HEK293 (cell line): ENCODE measurements around the gene OSBPL10.

Experiments
- CTCF ChIA-PET: fragments of 350-600 bp; formaldehyde crosslinking; extraction: SDS; loops from one replicate; lab custom pipeline; 2021; ENCODE audit warnings: antibody characterized with exemption; lab: Yijun Ruan, JAX
- POLR2A ChIA-PET: fragments of 300-600 bp; formaldehyde crosslinking; extraction: SDS; loops from one replicate; lab custom pipeline; 2020; ENCODE audit warnings: antibody characterized with exemption, inconsistent platforms; lab: Yijun Ruan, JAX
- H3K27ac ChIP-seq: fragments of 200-500 bp; sonication (Bioruptor generic); 2 replicates; pipeline ENCODE4 v1.5.1; 2014; ENCODE audit warnings: low read depth, low read length, control low read depth, inconsistent platforms; ENCODE audit errors: extremely low read depth
- H3K36me3 ChIP-seq, 2 experiments: fragments of 200-500 bp in 1 of 2; sonication (Bioruptor generic) in 1 of 2; 1 replicate in 1 of 2; 2 replicates in 1 of 2; pipeline ENCODE4 v1.5.1; 2014 to 2017; ENCODE audit warnings: inconsistent platforms in 2 of 2, low read length in 2 of 2; ENCODE audit not compliant: control insufficient read depth in 2 of 2, insufficient read depth in 1 of 2
- H3K4me1 ChIP-seq: fragments of 200-500 bp; sonication (Bioruptor generic); 2 replicates; pipeline ENCODE4 v1.5.1; 2014; ENCODE audit warnings: mild to moderate bottlenecking, low read length, inconsistent platforms; ENCODE audit not compliant: control insufficient read depth, insufficient read depth
- H3K4me3 ChIP-seq: 2 replicates; pipeline ENCODE4 v1.5.1; 2011; ENCODE audit warnings: low read depth, mild to moderate bottlenecking, control low read depth, low read length, moderate library complexity
- H3K9me3 ChIP-seq: fragments of 200-500 bp; sonication (Bioruptor generic); 2 replicates; pipeline ENCODE4 v1.5.1; 2014; ENCODE audit warnings: low read depth, low read length, inconsistent platforms; ENCODE audit not compliant: control insufficient read depth, insufficient read depth
- SALL2 ChIP-seq: fragments of 450-650 bp; formaldehyde crosslinking; IDR thresholded peaks from 2 replicates; pipeline ENCODE4 v1.5.0; 2017; ENCODE audit warnings: missing biosample characterization, mild to moderate bottlenecking, missing genetic modification characterization, borderline replicate concordance
- ZFP3 ChIP-seq: fragments of 450-650 bp; formaldehyde crosslinking; IDR thresholded peaks from 2 replicates; pipeline ENCODE4 v1.5.1; 2016; ENCODE audit warnings: low read depth, missing biosample characterization, missing genetic modification characterization
- ZFP37 ChIP-seq: fragments of 450-650 bp; formaldehyde crosslinking; IDR thresholded peaks from 2 replicates; pipeline ENCODE4 v1.5.1; 2016; ENCODE audit warnings: missing biosample characterization, missing genetic modification characterization
- ZFP41 ChIP-seq: fragments of 450-650 bp; formaldehyde crosslinking; IDR thresholded peaks from 2 replicates; pipeline ENCODE4 v1.5.1; 2016; ENCODE audit warnings: missing biosample characterization, missing genetic modification characterization, borderline replicate concordance
- ZNF138 ChIP-seq: fragments of 450-650 bp; formaldehyde crosslinking; IDR thresholded peaks from 2 replicates; pipeline ENCODE4 v1.5.1; 2016; ENCODE audit warnings: missing biosample characterization, missing genetic modification characterization, borderline replicate concordance
- ZNF146 ChIP-seq: fragments of 450-650 bp; formaldehyde crosslinking; IDR thresholded peaks from 2 replicates; pipeline ENCODE4 v1.5.1; 2016; ENCODE audit warnings: missing biosample characterization, missing genetic modification characterization
- ZNF174 ChIP-seq: fragments of 450-650 bp; formaldehyde crosslinking; IDR thresholded peaks from 2 replicates; pipeline ENCODE4 v1.5.0; 2017; ENCODE audit warnings: missing biosample characterization, mild to moderate bottlenecking, missing genetic modification characterization
- ZNF214 ChIP-seq: fragments of 450-650 bp; formaldehyde crosslinking; IDR thresholded peaks from 2 replicates; pipeline ENCODE4 v1.5.1; 2017; ENCODE audit warnings: missing biosample characterization, mild to moderate bottlenecking, missing genetic modification characterization, borderline replicate concordance
- ZNF23 ChIP-seq: fragments of 450-650 bp; formaldehyde crosslinking; IDR thresholded peaks from 2 replicates; pipeline ENCODE4 v1.5.1; 2016; ENCODE audit warnings: missing biosample characterization, missing genetic modification characterization, borderline replicate concordance
- ZNF544 ChIP-seq: fragments of 450-650 bp; formaldehyde crosslinking; IDR thresholded peaks from 2 replicates; pipeline ENCODE4 v1.5.0; 2017; ENCODE audit warnings: missing biosample characterization, missing genetic modification characterization
- ZNF585B ChIP-seq: fragments of 450-650 bp; formaldehyde crosslinking; IDR thresholded peaks from 2 replicates; pipeline ENCODE4 v1.5.1; 2016; ENCODE audit warnings: missing biosample characterization, missing genetic modification characterization
- ZNF621 ChIP-seq: fragments of 450-650 bp; formaldehyde crosslinking; IDR thresholded peaks from 2 replicates; pipeline ENCODE4 v1.5.1; 2017; ENCODE audit warnings: missing biosample characterization, missing genetic modification characterization
- ZNF623 ChIP-seq: fragments of 450-650 bp; formaldehyde crosslinking; IDR thresholded peaks from 2 replicates; pipeline ENCODE4 v1.5.1; 2016; ENCODE audit warnings: missing biosample characterization, missing genetic modification characterization
- ZNF664 ChIP-seq: fragments of 450-650 bp; formaldehyde crosslinking; IDR thresholded peaks from 2 replicates; pipeline ENCODE4 v1.5.1; 2016; ENCODE audit warnings: missing biosample characterization, missing genetic modification characterization
- ZNF670 ChIP-seq: fragments of 450-650 bp; formaldehyde crosslinking; IDR thresholded peaks from 2 replicates; pipeline ENCODE4 v1.5.1; 2016; ENCODE audit warnings: missing biosample characterization, missing genetic modification characterization, low read depth
- ZNF785 ChIP-seq: fragments of 450-650 bp; formaldehyde crosslinking; IDR thresholded peaks from 2 replicates; pipeline ENCODE4 v1.5.1; 2016; ENCODE audit warnings: missing biosample characterization, missing genetic modification characterization
- ZSCAN23 ChIP-seq: fragments of 450-650 bp; formaldehyde crosslinking; IDR thresholded peaks from 2 replicates; pipeline ENCODE4 v1.5.1; 2016; ENCODE audit warnings: missing biosample characterization, missing genetic modification characterization
- TF ChIP-seq, protein P1 (sequence below): fragments of 450-650 bp; formaldehyde crosslinking; IDR thresholded peaks from 2 replicates; pipeline ENCODE4 v1.5.1; 2016; ENCODE audit warnings: missing biosample characterization, missing genetic modification characterization
- TF ChIP-seq, protein P2 (sequence below): IDR thresholded peaks from 2 replicates; pipeline ENCODE4 v1.6.1; 2011; ENCODE audit warnings: mild to moderate bottlenecking, low read depth, low read length, borderline replicate concordance
- TF ChIP-seq, protein P3 (sequence below): fragments of 450-650 bp; formaldehyde crosslinking; IDR thresholded peaks from 2 replicates; pipeline ENCODE4 v1.5.1; 2016; ENCODE audit warnings: missing biosample characterization, missing genetic modification characterization
- TF ChIP-seq, protein P4 (sequence below): fragments of 450-650 bp; formaldehyde crosslinking; IDR thresholded peaks from 2 replicates; pipeline ENCODE4 v1.5.1; 2016; ENCODE audit warnings: missing biosample characterization, missing genetic modification characterization

OSBPL10 gene

DNA sequence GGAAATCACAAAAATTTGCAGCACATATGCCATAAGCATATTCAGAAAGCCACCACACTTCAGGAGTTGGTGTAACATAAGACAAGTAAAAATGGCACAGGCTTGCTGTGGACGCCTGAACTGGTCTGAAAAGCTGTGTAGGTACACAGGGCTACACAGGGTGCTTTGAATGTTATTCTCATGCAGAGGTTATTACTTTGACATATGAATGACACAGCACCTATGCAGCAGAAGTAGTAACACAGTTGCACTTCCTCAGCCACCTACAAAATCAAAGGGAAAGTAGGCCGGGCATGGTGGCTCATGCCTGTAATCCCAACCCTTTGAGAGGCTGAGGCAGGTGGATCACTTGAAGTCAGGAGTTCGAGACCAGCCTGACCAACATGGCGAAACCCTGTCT is 54.5 kb downstream of the OSBPL10 start:
- H3K36me3 ChIP-seq: no peaks in the 10 kb centered on the region
- H3K4me1 ChIP-seq: no peaks in the 10 kb centered on the region
- CTCF ChIA-PET: no interaction called here
- H3K4me3 ChIP-seq: no peak overlapping the region
- TF ChIP-seq ZNF670 (tag by site-specific recombination) (no peak), ZNF621 (tag by site-specific recombination) (no peak), SALL2 (no peak)
- POLR2A ChIA-PET: no interaction called here
- H3K9me3 ChIP-seq: no peaks in the 10 kb centered on the region
- no peak overlapping the region for H3K27ac ChIP-seq

DNA sequence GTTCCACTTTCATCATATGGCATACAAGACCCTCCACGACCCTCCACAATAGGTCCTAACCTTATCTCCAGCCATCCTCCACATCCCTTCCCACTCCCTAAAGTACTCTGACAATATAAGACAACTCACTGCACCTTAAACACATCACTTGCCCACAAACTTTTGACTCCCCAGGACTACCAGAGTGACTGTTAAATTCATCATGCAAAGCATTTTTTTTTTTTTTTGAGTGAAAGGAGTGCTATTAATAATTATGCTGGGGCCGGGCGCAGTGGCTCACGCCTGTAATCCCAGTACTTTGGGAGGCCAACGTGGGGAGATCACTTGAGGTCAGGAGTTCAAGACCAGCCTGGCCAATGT is 55.8 kb downstream of the OSBPL10 start:
- Histone ChIP-seq H3K4me1 (no peaks in the 10 kb centered on the region), H3K27ac (no peak overlapping the region), H3K36me3 (no peaks in the 10 kb centered on the region), H3K4me3 (no peak overlapping the region), H3K9me3 (no peaks in the 10 kb centered on the region)
- TF ChIP-seq, protein P1, sequence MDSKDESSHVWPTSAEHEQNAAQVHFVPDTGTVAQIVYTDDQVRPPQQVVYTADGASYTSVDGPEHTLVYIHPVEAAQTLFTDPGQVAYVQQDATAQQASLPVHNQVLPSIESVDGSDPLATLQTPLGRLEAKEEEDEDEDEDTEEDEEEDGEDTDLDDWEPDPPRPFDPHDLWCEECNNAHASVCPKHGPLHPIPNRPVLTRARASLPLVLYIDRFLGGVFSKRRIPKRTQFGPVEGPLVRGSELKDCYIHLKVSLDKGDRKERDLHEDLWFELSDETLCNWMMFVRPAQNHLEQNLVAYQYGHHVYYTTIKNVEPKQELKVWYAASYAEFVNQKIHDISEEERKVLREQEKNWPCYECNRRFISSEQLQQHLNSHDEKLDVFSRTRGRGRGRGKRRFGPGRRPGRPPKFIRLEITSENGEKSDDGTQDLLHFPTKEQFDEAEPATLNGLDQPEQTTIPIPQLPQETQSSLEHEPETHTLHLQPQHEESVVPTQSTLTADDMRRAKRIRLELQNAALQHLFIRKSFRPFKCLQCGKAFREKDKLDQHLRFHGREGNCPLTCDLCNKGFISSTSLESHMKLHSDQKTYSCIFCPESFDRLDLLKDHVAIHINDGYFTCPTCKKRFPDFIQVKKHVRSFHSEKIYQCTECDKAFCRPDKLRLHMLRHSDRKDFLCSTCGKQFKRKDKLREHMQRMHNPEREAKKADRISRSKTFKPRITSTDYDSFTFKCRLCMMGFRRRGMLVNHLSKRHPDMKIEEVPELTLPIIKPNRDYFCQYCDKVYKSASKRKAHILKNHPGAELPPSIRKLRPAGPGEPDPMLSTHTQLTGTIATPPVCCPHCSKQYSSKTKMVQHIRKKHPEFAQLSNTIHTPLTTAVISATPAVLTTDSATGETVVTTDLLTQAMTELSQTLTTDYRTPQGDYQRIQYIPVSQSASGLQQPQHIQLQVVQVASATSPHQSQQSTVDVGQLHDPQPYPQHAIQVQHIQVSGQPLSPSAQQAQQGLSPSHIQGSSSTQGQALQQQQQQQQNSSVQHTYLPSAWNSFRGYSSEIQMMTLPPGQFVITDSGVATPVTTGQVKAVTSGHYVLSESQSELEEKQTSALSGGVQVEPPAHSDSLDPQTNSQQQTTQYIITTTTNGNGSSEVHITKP: no peak
- TF ChIP-seq ZNF23 (tag by site-specific recombination) (no peak), ZFP41 (no peak), ZNF785 (tag by site-specific recombination) (no peak), ZNF623 (no peak), ZFP37 (tag by site-specific recombination) (no peak), ZNF585B (no peak), ZNF174 (tag by site-specific recombination) (no peak), ZNF664 (tag by site-specific recombination) (no peak), ZNF146 (tag by site-specific recombination) (no peak)
- TF ChIP-seq, protein P2, sequence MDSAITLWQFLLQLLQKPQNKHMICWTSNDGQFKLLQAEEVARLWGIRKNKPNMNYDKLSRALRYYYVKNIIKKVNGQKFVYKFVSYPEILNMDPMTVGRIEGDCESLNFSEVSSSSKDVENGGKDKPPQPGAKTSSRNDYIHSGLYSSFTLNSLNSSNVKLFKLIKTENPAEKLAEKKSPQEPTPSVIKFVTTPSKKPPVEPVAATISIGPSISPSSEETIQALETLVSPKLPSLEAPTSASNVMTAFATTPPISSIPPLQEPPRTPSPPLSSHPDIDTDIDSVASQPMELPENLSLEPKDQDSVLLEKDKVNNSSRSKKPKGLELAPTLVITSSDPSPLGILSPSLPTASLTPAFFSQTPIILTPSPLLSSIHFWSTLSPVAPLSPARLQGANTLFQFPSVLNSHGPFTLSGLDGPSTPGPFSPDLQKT: no peak
- TF ChIP-seq, protein P3, sequence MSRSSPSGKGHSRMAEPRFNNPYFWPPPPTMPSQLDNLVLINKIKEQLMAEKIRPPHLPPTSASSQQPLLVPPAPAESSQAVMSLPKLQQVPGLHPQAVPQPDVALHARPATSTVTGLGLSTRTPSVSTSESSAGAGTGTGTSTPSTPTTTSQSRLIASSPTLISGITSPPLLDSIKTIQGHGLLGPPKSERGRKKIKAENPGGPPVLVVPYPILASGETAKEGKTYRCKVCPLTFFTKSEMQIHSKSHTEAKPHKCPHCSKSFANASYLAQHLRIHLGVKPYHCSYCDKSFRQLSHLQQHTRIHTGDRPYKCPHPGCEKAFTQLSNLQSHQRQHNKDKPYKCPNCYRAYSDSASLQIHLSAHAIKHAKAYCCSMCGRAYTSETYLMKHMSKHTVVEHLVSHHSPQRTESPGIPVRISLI: no peak
- POLR2A ChIA-PET: no interaction called here
- CTCF ChIA-PET: no interaction called here

DNA sequence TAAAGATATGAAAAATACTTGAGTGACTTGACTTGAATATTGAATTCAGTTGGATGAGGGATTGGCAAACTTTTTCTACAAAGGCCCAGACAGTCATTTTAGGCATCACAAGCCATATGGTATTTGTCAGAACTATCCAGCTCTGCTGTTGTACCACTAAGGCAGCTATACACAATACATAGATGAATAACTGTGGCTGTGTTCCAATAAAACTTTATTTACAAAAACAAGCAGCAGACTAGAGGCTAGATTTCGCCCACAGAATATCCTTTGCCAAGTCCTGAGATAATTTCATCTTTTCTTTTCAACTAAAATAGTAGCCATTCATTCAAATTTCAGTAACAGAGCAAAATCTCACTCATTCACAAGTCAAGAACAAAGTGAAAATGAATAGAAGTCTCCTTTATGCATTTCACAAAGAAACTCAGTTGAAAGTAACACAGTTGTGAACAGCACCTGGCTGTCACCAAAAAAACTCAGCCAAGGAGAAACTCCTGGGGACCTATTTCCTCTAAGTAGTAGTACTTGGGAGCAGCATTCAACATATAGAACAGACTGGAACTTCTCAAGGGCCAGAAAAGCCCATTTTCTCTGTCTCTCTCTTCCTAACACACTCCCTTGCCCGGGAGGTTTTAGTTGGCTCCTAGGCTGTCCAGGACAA is 56.3 kb downstream of the OSBPL10 start:
- H3K4me1 ChIP-seq: no peaks in the 10 kb centered on the region
- TF ChIP-seq, protein P4, sequence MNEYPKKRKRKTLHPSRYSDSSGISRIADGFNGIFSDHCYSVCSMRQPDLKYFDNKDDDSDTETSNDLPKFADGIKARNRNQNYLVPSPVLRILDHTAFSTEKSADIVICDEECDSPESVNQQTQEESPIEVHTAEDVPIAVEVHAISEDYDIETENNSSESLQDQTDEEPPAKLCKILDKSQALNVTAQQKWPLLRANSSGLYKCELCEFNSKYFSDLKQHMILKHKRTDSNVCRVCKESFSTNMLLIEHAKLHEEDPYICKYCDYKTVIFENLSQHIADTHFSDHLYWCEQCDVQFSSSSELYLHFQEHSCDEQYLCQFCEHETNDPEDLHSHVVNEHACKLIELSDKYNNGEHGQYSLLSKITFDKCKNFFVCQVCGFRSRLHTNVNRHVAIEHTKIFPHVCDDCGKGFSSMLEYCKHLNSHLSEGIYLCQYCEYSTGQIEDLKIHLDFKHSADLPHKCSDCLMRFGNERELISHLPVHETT (tag by site-specific recombination): no peak
- no peak for TF ChIP-seq ZSCAN23 (tag by site-specific recombination)
- TF ChIP-seq ZFP41: no peak
- TF ChIP-seq ZNF138: no peak
- no peak for TF ChIP-seq ZNF214
- no peak for TF ChIP-seq ZFP3
- no peak for TF ChIP-seq ZNF544 (tag by site-specific recombination)
- no peaks in the 10 kb centered on the region for H3K36me3 ChIP-seq
- no peaks in the 10 kb centered on the region for H3K9me3 ChIP-seq
- POLR2A ChIA-PET: no interaction called here
- CTCF ChIA-PET: no interaction called here
- H3K27ac ChIP-seq: no peak overlapping the region
- H3K4me3 ChIP-seq: no peak overlapping the region
